ENCODE data around the gene ZDHHC22. TPM values are rescaled to one million over a fixed set of nuclear protein-coding genes. Genes with fewer than 3 reads are reported as not detected.

The ZDHHC22 gene
- total RNA-seq, 1 experiment from 2014 or later: 11.3 TPM

DNA sequence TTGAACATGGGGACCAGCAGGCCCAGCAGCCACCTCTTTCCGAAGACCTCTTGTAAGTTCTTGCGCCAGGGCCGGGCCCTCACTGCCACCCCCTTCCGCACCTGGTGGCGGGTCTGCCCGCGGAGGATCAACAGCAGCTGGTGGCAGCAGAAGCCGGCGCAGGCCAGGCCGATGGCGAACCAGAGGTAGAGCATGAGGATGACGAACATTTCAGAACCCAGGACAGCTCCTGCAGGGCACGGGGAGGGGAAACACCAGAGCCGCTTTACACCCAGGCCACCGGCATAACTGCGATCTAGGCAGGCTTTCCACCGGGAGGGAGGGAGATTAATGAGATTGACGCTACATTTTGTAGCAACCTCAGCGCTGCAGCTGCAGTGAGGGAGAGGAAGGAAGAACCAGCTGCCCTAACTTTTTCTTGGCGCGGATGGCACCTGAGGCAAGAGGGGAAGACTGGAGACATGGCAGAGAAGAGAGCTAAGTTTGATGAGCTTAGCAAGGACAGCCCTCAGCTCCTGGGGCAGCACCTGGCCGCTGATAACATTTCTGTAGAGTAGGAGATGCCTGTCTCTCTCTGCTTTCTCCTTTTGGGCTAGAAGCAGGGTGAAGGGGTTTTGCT, 7.8 kb downstream of the ZDHHC22 start:
- Histone ChIP-seq H2BK120ac (ENCODE audit: low read depth, low read length, poor library complexity, severe bottlenecking) (no peak overlapping the region), H3K14ac (ENCODE audit: insufficient read depth, low read length) (no peak overlapping the region), H2AK5ac (ENCODE audit: insufficient read length, low read length) (no peak overlapping the region), H2AFZ (ENCODE audit: low read length) (no peak overlapping the region), H3K27ac (ENCODE audit: insufficient read length, low read depth, low read length) (no peak overlapping the region), H2BK15ac (ENCODE audit: low read depth, low read length) (no peak overlapping the region), H3K18ac (ENCODE audit: insufficient read length, low read depth, low read length) (no peak overlapping the region), H4K91ac (ENCODE audit: insufficient read length, low read depth, low read length) (no peak overlapping the region), H3K79me1 (ENCODE audit: insufficient read depth, low read depth, low read length, poor library complexity, severe bottlenecking) (no peaks in the 10 kb centered on the region), H3K4me1 (ENCODE audit: insufficient read depth, low read length) (no peaks in the 10 kb centered on the region), H4K20me1 (ENCODE audit: control insufficient read depth, insufficient read depth, insufficient read length) (no peaks in the 10 kb centered on the region), H2BK12ac (ENCODE audit: insufficient read length, low read depth, low read length) (no peak overlapping the region), H4K8ac (replicated peaks; ENCODE audit: insufficient read length, low read depth, low read length) (no peak overlapping the region), H3K23me2 (ENCODE audit: insufficient read length, low read depth, low read length, poor library complexity, severe bottlenecking) (no peaks in the 10 kb centered on the region), H2BK5ac (ENCODE audit: insufficient read length, low read length) (no peak overlapping the region), H3K4me2 (ENCODE audit: insufficient read depth, insufficient read length, low read length) (no peak overlapping the region), H3K9me3 (ENCODE audit: control insufficient read depth, low read depth, low read length) (no peaks in the 10 kb centered on the region), H3K23ac (ENCODE audit: insufficient read length, low read depth, low read length) (no peak overlapping the region), H3K4ac (ENCODE audit: low read depth, low read length) (no peak overlapping the region), H2BK20ac (ENCODE audit: low read depth, low read length, poor library complexity, severe bottlenecking) (no peak overlapping the region), H3K56ac (ENCODE audit: insufficient read length, low read depth, low read length) (no peak overlapping the region), H3K27me3 (ENCODE audit: insufficient read depth, low read length) (no peaks in the 10 kb centered on the region), H3T11ph (ENCODE audit: low read length) (no peak overlapping the region), H3K9ac (ENCODE audit: extremely low read depth, insufficient read length, low read length) (no peak overlapping the region), H4K5ac (ENCODE audit: insufficient read length, low read depth, low read length) (no peak overlapping the region), H3K79me2 (ENCODE audit: insufficient read depth, low read length) (no peaks in the 10 kb centered on the region)
- no peaks in the 10 kb centered on the region for H3K9me3 Mint-ChIP-seq
- TF ChIP-seq, protein P1, sequence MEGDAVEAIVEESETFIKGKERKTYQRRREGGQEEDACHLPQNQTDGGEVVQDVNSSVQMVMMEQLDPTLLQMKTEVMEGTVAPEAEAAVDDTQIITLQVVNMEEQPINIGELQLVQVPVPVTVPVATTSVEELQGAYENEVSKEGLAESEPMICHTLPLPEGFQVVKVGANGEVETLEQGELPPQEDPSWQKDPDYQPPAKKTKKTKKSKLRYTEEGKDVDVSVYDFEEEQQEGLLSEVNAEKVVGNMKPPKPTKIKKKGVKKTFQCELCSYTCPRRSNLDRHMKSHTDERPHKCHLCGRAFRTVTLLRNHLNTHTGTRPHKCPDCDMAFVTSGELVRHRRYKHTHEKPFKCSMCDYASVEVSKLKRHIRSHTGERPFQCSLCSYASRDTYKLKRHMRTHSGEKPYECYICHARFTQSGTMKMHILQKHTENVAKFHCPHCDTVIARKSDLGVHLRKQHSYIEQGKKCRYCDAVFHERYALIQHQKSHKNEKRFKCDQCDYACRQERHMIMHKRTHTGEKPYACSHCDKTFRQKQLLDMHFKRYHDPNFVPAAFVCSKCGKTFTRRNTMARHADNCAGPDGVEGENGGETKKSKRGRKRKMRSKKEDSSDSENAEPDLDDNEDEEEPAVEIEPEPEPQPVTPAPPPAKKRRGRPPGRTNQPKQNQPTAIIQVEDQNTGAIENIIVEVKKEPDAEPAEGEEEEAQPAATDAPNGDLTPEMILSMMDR (conservative IDR thresholded peaks at IDR 0.05): no peak
- WGBS (ENCODE audit: extremely low coverage, insufficient read length, low lambda C conversion rate): no CpG with 5 or more reads among the region's 22 CpGs
- peaks cover 6 to 8% of the 10 kb centered on the region in 2 experiments for H3K4me1 Mint-ChIP-seq
- DNase-seq: peak; percentile 92
- peaks cover 8 to 43% (median 27%) of the 10 kb centered on the region in 3 experiments for H3K36me3 Mint-ChIP-seq (ENCODE audit: insufficient read depth in 1 of 3, low read depth in 3 of 3)
- H3K4me3 Mint-ChIP-seq: no peak overlapping the region
- H3K27ac Mint-ChIP-seq: no peak overlapping the region
- peaks cover 5% of the 10 kb centered on the region; the same call in 1 of the 2 replicates for H3K27me3 Mint-ChIP-seq (ENCODE audit: low read depth)

Data from H9 (cell line).